T-helper 2 cell treated with Interferon-gamma antibody and Interleukin-4, amounts not matched to agents 100 ng/mL and 5 ng/mL, for 36 hours (primary cell): ENCODE measurements around the gene TNRC6C. TPM values are rescaled to one million over a fixed set of nuclear protein-coding genes. Genes with fewer than 3 reads are reported as not detected.
"Not testable (repeated sequence)": the region's sequence is repeated elsewhere in the genome, so short reads cannot be mapped to it uniquely, and the experiment has no call there.

ENCODE experiments used
- intact Hi-C: fragments of 100-400 bp; cut with micrococcal nuclease; formaldehyde crosslinking; loops from one replicate; pipeline ENCODE4 v1.15.1; 2023
- total RNA-seq: library from RNA; stranded (reverse); gene quantifications from 2 replicates; pipeline ENCODE4 v1.2.3, GENCODE V29; 2022

Gene TNRC6C
- total RNA-seq, 1 donor from 2014 or later = 38.8 TPM

DNA sequence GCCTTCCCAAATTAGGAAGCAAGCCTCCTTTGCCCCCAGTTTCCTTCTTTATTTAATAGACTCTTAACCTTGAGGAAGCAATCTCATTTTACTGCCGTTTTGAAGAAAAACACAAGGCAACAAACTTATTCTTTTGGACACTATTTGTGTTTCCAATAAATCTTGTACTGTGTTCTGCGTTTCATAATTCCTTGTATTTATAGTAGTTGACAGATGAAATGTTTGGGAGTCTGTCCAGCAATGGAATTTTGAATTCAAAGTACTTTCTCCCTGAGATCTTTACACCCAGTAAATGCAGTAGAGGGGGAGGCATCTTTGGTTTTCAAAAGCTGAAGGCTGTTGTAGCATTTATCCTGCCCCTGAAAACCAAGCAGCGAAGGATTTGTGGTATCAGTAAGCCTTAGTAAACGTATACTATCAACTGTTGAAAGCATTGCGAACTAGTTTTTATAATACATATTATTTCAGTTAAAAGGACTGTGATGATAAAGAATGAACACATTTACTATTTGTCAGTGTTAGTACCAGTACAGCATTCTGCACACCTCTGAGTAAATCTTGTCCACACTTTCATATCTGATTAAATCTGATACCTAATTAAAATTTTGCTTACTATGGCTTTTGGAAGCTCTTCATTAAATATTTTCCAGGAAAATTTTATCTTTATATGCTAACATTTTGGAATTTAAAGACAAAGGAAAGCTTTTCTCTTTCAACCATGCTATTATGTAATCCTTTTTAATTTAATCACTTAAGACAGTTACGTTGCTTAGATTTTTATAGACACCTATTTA is 83.1 kb downstream of the TNRC6C start:
- intact Hi-C loops = no loop called here

- intact Hi-C loops = no loop called here
Measured at GRCh38 chr17:78042542-78042941, 84.0 kb downstream of the TNRC6C start.

DNA sequence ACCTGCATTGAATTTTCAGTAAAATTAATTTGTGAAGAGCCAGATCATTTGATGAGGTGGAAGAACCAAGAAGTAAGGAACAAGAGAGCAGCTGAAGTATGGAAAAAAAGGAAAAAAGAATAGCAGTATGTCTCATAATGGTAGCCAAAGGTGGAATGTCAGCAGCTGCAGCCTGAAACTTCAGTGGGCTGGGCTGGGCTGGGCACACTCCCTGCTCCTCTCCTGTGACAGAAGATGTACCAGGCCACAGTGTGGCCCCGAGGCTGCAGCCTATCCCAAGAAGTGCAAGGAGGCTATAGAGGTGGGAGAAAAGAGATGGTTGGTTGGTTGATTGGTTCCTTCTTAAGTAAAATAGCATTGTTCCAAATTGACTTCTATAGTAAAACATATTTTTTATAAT is 84.5 kb downstream of the TNRC6C start:
- intact Hi-C loops = no loop called here

GRCh38 chr17:78044280-78044835 is 85.9 kb downstream of the TNRC6C start:
- intact Hi-C loops = no loop called here

GRCh38 chr17:78045316-78045715 is 86.8 kb downstream of the TNRC6C start:
- intact Hi-C loops = no loop called here

DNA sequence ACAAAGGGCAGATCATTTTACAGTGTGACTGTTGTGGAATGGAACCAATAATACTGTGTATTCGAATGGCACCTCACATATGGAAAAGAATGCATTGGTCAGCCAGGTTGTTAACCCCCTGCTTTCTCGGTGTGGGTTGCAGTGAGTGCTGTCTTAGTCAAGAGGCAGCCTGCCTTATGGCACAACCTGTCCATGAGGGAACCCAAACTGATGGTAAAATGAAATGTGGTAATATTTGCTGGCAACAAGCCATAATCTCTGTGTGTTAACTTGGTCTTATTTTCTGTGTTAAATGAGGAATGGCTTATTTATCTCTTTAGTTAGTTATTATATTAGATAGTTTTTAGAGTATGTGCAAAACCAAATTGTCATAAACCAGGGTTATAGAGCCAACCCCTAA is 88.4 kb downstream of the TNRC6C start:
- intact Hi-C loops = no loop called here

DNA sequence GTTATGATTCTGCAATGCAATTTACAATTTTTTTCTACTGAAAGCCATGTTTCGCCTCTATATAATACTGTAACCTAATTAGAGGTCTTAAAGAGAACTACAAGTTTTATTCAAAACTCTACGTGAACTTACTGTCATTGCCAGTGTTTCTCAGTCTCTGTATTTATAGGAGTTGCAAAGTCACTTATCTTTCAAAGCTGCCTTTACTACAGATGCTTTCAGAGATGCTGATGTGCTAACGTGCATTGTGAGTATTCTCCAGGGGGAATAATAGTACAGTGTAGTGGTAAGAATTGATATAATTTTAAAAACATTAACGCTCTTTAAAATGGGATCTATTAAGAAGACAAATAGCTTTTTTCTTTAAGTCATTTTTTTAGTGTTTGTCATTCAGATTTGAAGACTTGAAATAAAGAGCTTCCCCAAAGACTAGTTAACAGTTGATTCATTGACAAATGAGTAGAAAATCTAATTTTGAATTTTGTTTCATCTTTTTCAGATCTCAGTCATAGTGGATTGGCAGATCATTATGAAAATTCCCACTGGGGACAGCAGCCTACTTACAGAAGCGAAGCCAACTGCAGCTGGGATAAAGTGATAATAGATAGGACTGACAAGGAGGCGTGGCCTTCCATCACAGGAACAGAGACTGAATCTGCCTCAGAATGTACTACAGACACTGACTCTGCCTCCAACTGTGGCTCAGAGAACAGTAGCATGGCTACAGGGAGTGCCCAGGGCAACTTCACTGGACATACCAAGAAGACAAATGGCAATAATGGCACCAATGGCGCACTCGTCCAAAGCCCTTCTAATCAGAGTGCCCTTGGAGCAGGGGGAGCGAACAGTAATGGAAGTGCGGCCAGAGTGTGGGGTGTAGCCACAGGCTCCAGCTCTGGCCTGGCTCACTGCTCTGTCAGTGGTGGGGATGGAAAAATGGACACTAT is 90.1 kb downstream of the TNRC6C start:
- intact Hi-C loops = no loop called here

GRCh38 chr17:78049609-78050008 is 91.1 kb downstream of the TNRC6C start:
- intact Hi-C loops = no loop called here

DNA sequence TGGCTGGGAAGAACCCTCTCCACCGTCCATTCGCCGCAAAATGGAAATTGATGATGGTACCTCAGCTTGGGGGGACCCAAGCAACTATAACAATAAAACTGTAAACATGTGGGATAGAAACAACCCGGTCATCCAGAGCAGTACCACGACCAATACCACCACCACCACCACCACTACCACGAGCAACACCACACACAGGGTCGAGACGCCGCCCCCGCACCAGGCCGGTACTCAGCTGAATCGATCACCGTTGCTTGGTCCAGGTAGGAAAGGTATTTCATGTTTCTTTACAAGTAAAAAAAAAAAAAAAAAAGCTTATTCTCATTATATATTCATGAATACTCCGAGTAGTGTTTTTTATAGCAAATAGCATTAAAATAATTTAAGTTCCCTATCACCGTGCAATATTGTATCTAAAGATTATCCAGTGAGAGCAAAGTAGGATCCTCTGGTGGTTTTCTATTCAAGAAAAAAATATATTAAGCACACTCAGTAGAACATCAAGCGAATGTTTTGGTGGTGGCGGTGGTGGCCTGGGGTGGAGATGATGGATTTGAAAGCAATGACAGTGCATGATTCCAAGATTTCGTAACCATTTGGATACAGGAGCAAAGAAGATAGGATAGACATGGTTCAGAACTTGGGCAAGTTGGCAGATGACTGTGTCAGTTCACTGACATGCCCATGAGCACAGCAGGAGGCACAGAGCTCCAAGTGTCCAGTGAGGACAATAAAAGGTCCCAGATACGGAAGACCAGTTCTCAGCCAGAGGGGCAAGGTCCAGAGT is 92.9 kb downstream of the TNRC6C start:
- intact Hi-C loops = no loop called here

DNA sequence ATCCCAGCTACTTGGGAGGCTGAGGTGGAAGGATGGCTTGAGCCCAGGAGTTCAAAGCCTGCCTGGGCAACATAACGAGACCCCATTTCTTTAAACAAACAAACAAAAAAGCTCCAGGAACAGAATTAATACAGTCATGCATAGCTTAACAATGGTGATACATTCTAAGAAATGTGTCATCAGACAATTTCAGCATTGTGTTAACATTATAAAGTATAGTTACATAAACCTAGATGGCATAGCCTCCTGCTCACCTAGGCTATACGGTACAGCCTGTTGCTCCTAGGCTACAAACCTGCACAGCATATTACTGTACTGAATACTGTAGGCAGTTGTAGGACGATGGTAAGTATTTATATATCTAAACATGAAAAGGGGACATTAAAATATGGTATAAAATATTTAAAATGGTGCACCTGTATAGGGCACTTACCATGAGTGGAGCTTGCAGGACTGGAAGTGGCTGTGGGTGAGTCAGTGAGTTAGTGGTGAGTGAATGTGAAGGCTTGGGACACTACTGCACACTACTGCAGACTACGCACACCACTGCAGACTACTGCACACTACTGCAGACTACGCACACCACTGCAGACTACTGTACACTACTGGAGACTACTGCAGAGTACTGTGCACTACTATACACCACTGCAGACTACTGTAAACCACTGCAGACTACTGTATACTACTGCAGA is 95.4 kb downstream of the TNRC6C start:
- intact Hi-C loops = no loop called here

- intact Hi-C loops = no loop called here
Measured at GRCh38 chr17:78057113-78057740, 98.7 kb downstream of the TNRC6C start.

GRCh38 chr17:78058001-78058400 is 99.5 kb downstream of the TNRC6C start:
- intact Hi-C loops = no loop called here

DNA sequence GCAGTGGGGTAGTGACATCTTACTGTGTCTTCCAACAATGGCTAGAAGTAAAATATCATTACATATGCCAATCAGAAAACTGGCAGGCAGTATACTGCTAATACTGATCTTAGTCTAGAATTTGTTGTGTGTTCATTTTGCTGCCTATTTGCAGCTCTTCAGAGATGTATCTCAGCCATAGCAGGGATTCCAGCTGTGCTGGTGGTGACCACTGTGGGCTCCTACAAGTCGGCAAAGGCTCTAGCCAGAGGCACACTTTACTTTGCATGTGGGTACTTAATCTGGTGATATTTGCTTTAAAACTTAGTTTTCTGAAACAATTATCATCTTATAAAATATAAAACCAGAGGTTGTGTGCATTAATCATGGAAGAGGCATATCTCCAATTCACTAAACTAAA is 100.1 kb downstream of the TNRC6C start:
- intact Hi-C loops = no loop called here

GRCh38 chr17:78062596-78062995 is 104.1 kb downstream of the TNRC6C start:
- intact Hi-C loops = no loop called here

DNA sequence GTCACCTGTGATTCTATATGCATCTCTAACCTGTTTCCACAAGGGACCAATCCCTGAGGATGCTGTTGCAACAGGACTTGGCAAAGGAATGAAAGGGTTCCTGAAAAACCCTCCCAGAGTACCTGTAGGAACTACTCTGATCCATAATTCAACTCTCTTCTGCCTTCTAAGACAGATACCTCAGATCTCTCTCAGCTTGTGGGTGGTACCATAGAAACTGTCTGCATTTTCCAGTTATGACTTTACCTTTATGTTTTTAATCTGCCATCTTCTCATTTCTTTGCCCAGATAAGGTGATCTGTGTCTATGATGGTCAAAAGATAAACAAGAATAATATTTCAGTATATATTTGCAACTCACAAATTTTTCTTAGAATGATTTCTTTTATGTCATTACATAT is 105.0 kb downstream of the TNRC6C start:
- intact Hi-C loops = no loop called here

GRCh38 chr17:78064708-78065107 is 106.2 kb downstream of the TNRC6C start:
- intact Hi-C loops = no loop called here

DNA sequence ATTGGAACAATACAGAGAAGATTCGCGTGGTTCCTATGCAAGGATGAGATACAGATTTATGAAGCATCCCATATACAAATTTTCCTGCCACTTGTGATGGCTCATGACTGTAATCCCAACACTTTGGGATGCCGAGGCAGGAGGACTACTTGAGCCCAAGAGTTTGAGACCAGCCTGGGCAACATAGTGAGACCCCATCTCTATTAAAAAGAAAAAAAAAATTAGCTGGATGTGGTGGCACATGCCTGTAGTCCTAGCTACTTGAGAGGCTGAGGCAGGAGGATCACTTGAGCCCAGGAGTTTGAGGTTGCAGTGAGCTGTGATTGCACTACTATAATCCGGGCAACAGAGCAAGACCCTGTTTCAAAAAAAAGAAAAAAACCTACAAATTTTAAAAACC is 108.5 kb downstream of the TNRC6C start:
- intact Hi-C loops = not testable (repeated sequence)

GRCh38 chr17:78069695-78070094 is 111.2 kb downstream of the TNRC6C start:
- intact Hi-C loops = no loop called here

DNA sequence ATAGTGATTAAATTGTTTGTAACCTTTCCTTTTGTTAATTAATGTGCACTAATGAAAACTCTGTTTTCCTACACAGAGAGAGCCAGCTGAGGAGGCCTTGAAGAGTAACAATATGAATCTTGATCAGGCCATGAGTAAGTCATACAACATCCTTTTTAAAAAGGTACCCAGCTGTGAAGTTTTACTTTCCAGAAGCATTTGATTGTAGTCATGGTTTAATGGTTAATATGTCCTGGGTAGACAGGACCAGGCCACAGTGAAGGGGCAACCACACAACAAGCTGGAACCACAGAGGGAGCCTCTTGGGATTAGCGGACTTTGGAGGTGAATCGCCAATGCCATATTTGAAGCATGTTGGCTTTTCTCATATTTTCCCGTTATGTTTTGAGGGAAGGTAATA is 114.5 kb downstream of the TNRC6C start:
- intact Hi-C loops = no loop called here

DNA sequence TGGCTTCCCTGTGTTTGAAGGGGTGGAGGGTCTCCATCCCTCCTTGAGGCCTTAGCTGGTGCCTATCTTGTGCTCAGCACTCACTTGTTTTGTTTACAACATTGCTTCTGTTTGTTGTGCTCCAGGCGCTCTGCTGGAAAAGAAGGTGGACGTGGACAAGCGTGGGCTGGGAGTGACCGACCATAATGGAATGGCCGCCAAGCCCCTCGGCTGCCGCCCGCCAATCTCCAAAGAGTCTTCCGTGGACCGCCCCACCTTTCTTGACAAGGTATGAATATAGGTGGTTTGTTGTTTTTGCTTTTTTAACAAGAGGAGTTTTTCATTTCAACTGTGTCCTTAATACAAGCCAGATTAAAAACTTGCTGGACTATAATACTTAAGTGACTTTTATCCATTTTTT is 116.5 kb downstream of the TNRC6C start:
- intact Hi-C loops = no loop called here
